WERI-Rb-1 (cell line): ENCODE measurements around the gene RTRAF.

ENCODE experiments used
- DNase-seq: peaks from one replicate; pipeline ENCODE4 v3.0.0-alpha.2; 2020
- H3K27ac ChIP-seq: fragments of 250-450 bp; sonication (Bioruptor Pico); 2 replicates; pipeline ENCODE4 v1.5.1; 2020; ENCODE audit warnings: mild to moderate bottlenecking, moderate library complexity
- H3K27me3 ChIP-seq: fragments of 250-450 bp; sonication (Bioruptor Pico); 2 replicates; pipeline ENCODE4 v1.5.1; 2021; ENCODE audit warnings: mild to moderate bottlenecking, low read depth, moderate library complexity; ENCODE audit not compliant: insufficient read depth, severe bottlenecking
- H3K36me3 ChIP-seq: fragments of 250-450 bp; sonication (Bioruptor Pico); 2 replicates; pipeline ENCODE4 v1.5.1; 2020; ENCODE audit warnings: mild to moderate bottlenecking, moderate library complexity
- H3K4me3 ChIP-seq: 2 replicates; pipeline ENCODE4 v1.5.1; 2011; ENCODE audit warnings: low read depth, mild to moderate bottlenecking, control low read depth, low read length
- H3K9me3 ChIP-seq: fragments of 250-450 bp; sonication (Bioruptor Pico); 2 replicates; pipeline ENCODE4 v1.5.1; 2021; ENCODE audit warnings: mild to moderate bottlenecking, moderate library complexity; ENCODE audit not compliant: severe bottlenecking
- TF ChIP-seq, protein P1 (sequence below): IDR thresholded peaks from 2 replicates; pipeline ENCODE4 v1.5.1; 2011; ENCODE audit warnings: low read depth, mild to moderate bottlenecking, control low read depth, inconsistent platforms, low read length

Gene RTRAF

DNA sequence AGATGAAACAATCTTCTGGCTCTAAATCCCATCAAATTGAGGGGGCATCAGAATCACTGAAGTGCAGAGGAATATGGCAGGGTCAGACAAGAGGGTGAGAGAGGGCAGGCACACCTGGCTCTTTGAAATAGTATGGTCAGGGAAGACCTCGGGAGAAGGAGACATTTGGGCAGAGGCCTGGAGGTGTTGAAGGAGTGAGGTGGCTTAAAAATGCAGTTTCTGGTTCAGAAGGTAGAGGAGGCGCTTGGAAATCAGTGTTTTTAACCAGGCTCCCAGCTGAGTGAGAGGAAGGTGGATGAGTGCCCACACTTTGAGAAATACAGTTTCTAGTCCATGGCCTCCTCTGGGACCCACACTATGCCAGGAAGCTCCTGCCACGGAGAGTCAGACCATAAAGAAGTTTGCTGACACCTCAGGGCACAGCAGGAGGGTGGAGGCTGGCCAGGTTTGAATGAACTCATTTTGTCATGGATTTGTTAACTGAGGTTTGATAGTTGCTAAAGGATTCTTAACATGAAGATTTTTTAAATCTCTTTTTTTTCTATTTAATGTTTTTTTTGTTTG is 59.4 kb downstream of the RTRAF start:
- H3K36me3 ChIP-seq, result no peaks in the 10 kb centered on the region
- no peak for DNase-seq
- TF ChIP-seq, protein P1, sequence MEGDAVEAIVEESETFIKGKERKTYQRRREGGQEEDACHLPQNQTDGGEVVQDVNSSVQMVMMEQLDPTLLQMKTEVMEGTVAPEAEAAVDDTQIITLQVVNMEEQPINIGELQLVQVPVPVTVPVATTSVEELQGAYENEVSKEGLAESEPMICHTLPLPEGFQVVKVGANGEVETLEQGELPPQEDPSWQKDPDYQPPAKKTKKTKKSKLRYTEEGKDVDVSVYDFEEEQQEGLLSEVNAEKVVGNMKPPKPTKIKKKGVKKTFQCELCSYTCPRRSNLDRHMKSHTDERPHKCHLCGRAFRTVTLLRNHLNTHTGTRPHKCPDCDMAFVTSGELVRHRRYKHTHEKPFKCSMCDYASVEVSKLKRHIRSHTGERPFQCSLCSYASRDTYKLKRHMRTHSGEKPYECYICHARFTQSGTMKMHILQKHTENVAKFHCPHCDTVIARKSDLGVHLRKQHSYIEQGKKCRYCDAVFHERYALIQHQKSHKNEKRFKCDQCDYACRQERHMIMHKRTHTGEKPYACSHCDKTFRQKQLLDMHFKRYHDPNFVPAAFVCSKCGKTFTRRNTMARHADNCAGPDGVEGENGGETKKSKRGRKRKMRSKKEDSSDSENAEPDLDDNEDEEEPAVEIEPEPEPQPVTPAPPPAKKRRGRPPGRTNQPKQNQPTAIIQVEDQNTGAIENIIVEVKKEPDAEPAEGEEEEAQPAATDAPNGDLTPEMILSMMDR, result no peak
- H3K4me3 ChIP-seq, result no peak overlapping the region
- no peak overlapping the region for H3K27ac ChIP-seq
- no peaks in the 10 kb centered on the region for H3K9me3 ChIP-seq
- no peaks in the 10 kb centered on the region for H3K27me3 ChIP-seq

- H3K4me3 ChIP-seq, result no peak overlapping the region
- DNase-seq, result no peak
- H3K27me3 ChIP-seq, result no peaks in the 10 kb centered on the region
- no peaks in the 10 kb centered on the region for H3K9me3 ChIP-seq
- H3K27ac ChIP-seq, result no peak overlapping the region
- H3K36me3 ChIP-seq, result no peaks in the 10 kb centered on the region
- TF ChIP-seq, protein P1, result no peak
These were observed 59.9 kb downstream of the RTRAF start for GRCh38 chr14:52049271-52049670.

DNA sequence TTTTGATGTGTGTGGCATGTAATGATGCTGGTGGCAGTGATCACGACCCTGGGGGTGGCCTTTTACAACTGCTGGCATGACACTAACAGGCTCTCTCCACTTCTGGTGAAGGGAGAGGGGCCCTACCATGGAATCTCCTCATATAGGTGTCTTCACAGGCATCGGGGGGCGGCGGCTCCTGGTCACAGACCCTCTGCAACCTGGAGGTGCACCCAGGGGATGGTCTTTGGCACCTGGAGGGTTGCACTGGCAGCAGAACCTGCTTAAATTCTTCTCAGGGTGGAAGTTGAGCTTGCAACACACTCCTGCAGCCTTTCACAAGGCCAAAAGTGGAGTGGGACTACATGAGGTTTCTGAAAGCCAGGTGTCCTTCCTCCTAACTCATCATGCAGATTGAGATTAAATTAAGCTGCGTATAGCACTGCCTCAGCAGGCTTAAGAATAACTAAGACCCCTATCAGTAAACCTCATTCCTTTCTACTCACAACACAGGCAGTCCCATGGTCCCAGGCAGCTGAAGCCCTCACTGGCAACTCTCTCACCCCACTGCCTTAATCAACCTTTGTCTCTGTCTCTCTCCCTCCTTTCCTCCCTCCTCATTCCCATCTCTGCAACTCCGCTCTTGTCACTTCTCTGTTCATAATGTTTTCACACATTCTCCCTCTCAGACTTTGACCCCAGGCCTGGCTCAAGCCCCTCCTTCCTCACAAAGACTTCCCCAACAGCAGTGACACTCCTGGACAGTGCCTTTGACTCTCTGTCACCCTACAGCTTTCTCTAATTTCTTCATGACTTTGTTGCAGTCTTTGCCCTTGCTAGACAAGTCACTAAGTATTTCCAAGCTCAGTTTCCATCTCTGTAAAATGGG is 60.6 kb downstream of the RTRAF start:
- Histone ChIP-seq H3K27me3 (no peaks in the 10 kb centered on the region), H3K36me3 (no peaks in the 10 kb centered on the region), H3K9me3 (no peaks in the 10 kb centered on the region), H3K4me3 (no peak overlapping the region), H3K27ac (no peak overlapping the region)
- DNase-seq, result no peak
- TF ChIP-seq, protein P1, result no peak

DNA sequence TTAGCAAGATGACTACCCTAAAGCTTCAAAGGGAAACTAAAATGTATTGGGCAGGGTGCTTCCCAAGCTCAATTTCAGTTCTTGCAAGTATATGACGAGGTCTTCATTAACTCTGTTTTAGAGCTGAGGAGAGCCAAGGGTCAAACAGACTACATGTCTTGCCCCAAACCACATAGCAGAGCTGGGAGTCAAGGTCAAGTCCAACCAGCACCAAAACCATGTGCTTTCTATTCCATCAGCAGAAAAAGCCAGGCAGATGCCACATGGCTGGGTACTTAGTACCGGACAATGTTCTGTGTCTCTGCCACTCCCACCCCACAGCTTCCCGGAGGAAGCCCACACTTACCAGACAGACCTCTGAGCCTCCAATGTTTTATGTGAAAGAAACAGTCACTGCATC is 61.9 kb downstream of the RTRAF start:
- DNase-seq, result no peak
- no peaks in the 10 kb centered on the region for H3K9me3 ChIP-seq
- TF ChIP-seq, protein P1, result no peak

DNA sequence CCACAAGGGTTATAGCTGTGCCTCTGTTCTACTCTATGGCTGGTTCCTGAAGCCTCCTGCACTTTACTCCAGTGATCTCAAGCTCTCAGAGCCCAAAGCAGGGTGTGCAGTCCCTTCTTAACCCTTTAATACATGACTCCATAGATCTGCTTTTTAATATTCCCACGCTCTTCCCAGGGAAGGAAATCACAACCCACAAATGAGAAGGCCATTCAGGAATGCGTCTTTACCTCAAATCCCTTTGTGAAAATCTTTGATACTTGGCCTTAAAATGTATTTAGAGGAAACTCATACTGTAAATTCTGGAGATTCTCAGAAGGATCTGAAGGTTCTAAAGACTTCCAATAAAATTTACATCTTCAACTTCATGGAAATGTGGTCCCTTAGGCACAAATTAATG is 62.5 kb downstream of the RTRAF start:
- H3K27ac ChIP-seq, result no peak overlapping the region
- TF ChIP-seq, protein P1, result no peak
- no peaks in the 10 kb centered on the region for H3K9me3 ChIP-seq
- H3K4me3 ChIP-seq, result no peak overlapping the region
- no peaks in the 10 kb centered on the region for H3K27me3 ChIP-seq
- H3K36me3 ChIP-seq, result no peaks in the 10 kb centered on the region
- no peak for DNase-seq

More for the DNA sequence above, 61.9 kb downstream of the RTRAF start:
- Histone ChIP-seq H3K27ac (no peak overlapping the region), H3K27me3 (no peaks in the 10 kb centered on the region), H3K4me3 (no peak overlapping the region), H3K36me3 (no peaks in the 10 kb centered on the region)
